NK-92 treated with Interleukin-12 subunit alpha and Interleukin-12 subunit beta, amount 100 ng/mL, for 24 hours (cell line): Measurements from ENCODE around the gene GPC3.

Source experiments
- DNase-seq: peaks from one replicate; lab custom pipeline; 2025; lab: John Stamatoyannopoulos, UW

GPC3 gene

DNA sequence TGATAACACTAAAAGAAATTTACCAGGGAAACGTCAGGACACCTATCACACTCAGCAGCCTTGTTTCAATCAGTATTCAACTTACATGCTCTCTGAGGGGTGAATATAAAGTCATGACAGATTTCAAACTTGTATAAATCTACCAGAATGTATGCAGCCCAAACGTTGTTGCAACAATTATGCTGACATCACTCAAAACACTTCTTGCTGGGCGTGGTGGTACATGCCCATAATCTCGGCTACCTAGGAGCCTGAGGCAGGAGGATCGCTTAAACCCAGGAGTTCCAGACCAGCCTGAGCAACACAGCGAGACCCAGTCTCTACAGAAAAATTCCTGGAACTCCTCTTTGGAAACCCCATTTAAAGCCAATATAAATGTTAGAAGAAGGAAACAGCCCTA is 303.5 kb downstream of the GPC3 start:
- no peak for DNase-seq

DNA sequence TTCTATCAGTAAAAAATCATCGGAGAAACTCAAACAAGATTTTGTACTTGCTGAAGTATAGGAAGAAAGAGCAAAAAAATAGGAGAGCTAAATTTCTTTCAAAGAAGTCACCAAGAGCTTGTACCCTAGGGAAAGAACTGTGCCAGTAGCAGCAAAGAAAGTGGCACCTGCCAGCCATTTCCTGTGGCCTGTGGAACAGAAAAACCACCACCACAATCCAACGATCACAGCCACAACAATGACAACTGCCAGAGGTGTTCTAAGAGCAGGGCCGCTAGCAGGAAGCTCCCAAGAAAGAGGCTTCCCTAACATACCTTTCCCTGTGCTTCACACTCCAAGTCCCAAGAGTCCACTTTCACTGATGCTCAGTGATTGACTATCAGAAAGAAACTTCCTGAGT is 304.0 kb downstream of the GPC3 start:
- no peak for DNase-seq

DNA sequence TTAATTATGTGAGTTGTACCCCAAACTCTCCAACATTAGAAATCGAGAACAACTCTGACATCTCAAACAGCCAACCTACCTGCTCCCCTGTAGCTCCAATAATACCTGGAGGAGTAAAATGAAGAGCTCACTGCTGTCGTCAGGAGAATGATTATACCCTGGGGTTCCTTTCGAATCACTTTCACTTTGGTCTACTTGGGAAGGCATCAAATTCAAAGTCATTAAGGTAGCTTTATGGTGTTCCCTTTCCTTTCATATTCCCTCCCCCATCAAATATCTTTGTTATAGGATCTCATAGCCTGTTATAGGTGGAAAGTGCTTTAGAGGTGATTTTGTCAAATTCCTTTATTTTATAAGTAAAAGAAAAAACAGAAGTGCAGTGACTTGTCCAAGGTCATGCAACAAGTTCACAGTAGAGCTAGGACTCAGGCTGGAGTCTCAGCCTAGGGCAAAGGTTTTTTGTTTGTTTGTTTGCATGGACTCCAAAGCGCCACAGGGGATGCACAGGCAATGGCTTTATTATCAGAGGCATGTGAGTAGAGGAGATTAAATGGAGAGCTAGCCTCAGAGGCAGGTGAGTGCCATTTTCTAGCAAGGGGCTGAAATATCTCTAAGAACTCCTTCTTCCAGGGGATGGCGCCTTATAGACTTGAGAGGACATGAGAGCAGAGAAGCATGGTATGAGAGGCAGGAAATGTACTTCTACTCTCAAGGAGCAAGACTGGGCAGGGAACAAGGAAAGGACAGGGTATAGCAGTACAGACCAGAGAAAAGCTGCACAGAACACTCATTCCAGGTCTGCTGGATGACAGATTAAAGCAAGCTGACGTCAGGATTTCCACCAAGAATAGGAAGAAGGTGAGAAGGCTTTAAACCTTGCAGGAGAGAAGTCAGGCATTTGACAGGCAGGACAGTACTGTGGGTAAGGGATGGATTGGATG is 308.0 kb downstream of the GPC3 start:
- DNase-seq, result no peak

DNA sequence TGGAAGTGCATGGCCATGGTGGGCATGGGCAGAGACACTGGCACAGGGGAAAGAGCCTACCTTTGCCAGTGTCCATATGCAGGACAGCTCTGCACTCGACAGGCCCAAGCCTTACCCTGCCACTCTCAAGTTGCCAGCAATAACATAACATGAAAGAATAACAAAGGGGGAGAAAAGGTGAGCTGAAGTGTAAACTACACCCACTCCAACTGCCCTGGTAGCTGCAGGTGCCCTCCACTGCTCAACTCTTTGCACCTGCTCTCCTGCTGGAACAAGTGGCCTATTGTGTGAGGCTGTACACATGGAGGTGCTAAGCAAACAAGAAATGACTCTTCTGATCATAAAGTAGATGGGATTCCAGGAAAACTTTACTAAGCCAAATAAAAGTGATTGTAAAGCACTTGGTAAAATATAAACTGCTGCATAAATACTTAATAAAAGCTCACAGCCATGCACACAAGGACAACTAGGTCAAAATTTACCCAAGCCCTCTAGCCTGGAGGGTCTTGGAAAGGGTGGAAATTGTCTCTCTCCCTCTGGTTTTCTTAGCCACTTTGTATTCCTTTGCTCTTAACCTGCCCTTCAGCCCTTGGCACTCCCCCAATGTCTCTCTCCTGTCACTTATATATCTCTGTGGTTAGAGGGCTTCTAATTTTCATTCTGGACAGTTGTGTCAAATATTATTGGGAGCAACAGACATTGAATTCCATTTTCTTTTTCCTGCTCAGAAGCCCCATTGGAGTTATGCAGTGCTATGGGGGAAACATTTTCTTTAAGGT is 308.9 kb downstream of the GPC3 start:
- no peak for DNase-seq

DNA sequence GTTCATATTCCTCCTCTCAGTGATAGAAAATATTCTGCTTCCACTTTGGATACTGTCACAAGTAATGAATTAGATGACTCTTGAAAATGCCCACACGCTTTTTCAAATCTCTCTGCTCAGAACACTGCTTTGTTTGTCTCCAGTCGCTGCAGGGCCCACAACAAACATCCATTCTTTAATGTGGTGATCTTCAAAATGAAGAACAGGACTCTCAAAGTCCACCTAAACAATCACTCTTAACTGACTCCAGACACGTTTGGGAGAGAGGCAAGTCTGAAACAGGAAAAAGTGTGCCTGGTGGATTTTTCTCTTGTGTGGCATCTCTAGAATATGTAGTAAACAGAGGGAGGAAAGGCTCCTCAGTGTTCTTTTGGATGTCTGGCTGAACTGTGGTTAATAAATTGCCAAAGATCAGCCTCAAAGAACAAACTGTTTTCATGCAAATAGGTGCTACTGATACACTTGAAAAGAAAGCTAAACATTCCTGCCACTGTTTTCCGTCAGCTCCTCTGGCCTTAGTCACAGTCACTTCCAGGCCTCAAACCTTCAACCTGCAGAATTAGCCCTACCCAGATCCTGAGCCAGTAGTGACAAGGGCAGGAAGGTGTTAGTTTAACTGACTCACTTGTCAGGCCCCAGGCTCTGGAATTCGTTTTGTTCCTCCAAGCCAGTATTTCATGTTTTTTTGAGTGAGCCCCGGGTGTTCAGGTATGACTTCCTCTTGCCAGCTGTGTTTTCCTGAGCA is 310.5 kb downstream of the GPC3 start:
- DNase-seq, result no peak

DNA sequence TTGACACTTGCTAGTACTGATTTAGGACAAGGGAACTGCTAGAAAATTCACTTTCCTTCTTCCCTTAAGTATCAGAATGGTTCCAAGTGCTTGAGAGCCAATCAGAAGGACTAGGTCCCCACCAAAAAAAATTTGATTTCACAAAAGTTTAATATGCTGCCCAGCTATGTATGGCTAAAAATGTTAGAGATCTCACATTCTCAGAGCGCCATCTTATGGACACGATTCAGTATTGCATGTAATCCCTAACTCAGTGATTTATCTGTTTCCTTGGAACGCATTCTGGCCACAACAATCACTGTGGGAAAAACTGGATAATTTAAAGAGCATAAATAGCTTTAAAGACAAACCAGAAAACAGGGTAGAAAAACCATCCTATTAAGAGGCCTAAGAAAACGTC is 315.0 kb downstream of the GPC3 start:
- no peak for DNase-seq

DNA sequence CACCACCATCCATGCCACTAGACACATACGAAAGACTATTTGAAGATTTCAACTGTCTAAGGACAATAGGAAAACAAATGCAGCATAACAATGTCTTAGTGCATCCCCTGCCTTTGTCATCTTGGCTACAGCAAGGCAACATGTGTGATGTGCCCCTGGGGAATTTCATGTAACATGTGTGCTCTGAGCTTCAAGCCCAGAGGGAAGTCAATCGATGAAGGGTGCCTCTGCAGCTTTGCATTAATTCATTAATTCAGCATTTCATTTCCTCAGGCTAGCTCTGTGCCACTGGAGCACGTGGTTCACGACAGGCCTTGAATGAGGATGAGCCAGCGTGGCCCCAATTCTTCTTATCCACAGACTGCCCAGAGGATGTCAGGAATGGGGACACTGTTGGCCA is 316.2 kb downstream of the GPC3 start:
- no peak for DNase-seq

DNA sequence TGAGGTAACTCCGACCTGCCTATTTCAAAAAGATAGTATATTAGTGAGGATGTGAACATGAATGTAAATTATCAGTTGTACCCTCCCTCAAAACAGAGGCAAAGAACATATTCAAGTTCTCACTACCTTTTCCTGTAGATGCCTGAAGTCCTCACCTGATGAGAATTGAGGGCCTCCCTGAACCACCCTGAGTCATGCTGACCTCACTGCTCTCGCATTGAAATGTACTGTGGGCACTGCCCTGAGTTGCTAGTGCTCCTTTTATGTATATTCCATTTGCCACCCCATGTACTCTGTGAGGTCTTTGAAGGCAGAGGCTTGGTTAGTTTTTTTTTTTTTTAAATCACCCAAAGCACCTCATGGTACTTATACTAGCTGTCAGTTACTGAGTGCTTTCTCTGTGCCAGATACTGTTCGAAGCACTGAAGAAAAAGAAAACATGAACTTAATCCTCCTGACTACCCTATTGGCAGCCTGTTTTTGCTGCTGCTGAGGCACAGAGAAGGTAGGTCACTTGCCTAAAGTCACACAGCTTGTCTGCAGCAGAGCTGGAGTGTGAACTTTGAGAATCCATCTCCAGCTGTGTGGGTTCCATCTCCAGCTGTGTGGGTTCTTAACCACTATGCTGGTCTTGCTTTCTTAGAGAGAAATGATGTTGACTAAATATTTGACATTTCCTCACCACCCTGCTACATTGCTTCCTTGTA is 317.0 kb downstream of the GPC3 start:
- no peak for DNase-seq

DNA sequence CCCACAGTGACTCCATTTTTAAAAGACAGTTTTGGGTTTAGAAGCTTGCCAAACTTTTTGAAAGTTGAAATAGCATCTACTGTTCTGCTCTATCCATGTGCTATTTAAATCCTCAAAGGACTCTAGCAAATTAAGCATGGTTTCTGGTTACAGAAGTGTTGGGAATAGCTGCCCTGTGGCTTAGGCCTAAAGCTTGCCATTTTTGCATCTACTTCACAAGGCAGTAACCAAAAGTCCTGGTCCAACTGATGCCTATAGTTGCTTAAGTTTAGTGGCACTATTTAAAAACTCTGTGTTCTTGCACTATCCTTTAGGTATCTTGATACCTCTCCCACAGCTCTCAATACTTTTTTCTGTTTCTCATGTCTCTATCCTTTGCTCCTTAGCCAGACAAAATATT is 319.1 kb downstream of the GPC3 start:
- DNase-seq, result no peak

DNA sequence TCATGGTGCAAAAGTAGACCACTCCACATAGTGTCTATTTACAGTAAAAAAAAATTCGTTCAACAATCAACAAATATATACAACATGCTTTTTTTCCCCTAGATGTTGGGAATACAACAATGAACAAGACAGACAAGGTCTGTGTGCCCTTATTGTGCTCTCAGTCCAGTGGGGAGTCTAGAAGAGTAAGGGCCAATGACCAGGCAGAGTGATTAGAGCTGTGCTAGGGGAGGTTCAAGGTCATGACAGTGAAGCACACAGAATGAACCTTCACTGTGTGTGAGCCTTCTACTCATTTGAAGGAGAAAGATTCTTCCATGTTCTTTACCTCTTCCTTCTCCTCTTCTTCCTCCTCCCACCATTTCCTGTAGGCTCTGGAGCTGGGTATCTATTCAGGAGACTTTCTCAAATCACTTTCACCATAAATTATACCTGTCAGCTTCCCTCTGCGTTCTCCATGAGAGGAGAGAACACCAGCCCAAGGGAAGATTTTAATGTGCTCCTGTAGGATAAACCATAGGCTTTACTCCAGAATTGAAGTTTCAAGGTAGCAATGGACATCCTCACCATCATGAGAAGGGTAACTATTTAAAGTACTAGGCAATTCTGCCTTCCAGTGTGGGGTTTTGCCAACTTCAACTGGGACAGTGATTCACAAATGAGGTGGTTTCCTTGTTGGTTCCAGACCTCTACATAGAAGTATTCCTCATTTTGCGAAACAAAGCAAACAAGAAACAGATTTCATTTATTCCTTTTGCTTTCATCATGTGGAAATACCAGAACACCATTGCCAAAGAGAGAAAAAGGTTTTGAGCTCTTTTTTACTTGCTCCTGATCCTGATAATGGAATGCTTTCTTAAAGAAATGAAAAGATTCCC is 323.2 kb downstream of the GPC3 start:
- no peak for DNase-seq

DNA sequence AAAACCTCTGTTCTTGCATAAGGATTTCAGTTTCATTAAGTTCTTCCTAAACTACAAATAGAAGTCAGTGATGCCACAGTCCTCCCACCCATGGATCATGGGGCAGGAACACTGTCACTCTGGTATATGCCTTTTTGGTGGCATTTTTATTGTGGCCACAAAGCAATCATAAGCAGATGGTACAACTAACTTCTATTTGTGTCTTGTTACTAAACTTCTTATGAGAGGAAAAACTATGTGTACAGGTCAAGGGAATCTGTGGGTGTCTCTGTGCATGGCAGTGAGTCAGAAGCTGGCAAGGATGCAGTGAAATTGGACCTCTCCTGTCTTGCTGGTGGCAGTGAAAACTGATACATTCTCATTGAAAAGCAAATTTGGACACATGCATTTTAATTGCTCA is 325.1 kb downstream of the GPC3 start:
- no peak for DNase-seq

DNA sequence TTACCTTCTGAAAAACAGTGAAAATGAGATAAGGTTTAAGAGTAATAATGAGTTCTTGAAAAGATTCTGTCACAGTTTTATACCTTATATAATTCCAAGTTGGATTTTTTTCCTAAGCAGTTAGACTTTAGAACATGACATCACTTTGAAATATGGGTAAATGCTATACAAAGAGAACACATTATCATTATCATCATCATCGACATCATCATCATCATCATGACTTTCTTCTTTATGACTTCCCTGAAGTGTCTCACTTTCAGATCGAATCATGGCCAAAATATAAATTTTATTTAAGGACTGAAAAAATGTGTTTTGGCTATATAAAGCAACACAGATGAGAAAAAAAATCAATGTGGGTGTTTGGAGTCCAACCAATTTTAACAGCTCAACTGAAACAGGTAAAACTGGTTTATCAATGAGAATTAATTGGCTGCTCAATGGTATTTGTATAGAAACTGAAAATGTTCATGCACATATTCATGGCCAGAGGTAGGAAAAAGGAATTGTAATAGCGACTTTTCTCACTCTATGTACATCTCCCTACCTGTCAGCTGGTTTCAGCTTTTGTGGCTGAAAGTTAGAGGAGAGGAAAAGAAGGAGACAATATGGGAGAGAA is 327.0 kb downstream of the GPC3 start:
- no peak for DNase-seq

DNA sequence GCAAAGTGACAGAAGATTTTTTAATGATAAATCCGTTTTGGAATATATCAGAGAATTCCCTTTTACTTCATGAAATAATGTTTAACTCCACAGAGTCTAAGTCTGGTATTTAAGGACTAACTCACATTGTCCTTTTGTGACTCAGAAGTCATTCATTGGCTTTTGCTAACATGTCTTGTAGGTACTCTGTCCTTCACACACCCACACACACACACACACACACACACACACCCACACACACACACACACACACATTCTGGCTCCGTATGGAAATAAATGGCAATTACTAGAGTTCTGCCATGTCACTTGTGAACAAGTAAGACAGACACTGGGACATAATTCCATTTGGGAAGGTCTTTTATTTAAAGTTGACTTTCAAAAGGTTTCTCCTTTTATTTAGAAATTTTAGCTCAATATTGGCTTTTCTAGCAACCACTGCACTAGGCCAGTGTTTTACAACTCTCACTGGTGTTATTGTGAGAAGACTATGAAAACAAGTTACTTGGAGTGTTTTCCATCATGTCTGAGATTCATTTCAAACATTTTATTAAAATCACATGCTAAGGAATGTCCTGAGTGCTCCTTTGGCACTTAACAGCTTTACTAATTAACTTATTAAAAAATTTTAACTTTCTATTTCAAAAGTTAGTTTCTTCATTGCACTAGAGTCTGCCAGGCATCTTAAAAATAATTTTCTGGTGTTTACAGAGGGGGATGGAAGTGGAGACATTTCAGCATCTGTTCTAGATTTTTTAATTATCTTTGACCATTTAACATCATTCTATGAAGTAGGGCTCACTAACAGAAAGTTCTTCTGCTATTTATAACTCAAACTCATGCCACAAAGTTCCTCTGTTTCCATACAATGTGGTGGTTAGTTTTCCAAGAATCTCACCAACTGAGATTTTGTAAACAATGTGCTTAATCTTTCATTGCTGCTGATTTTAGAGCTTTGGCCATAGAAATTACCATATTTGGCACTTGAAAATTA is 329.8 kb downstream of the GPC3 start:
- DNase-seq, result no peak

DNA sequence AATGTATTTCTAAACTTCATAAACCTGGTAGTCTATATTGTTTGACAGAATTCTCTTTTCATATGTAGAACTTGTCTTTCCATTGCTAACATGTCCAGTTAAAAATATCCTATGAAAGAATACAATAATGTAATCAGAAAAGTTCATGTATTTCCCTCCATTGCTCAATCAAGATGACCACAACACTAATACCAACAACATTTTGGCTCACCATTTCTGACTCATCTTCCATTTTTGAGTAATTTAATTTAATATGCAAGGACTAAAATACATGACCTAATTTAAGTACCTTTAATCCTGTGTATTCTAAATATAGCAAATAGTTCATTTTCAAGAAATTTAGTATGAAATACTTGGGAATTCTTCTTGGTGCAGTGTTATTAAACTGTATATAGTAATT is 330.6 kb downstream of the GPC3 start:
- DNase-seq, result no peak

DNA sequence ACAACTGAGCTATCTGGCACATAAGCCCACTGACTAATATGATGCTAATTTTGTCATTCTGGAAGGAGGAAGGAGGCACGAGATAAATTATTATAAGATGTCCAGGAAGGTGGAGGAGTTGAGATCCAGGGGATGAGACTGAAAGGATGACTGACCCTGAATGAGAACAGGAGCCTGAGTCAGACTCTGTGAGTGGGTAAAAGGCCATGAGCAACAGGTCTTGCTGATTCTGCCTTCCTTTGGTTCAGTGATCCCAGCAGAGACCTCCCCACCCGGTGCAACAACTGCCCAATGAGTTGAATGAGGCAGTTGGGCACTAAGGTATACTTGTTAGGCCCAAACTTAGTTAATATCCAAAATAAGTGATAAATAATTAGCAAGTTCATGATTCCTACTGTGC is 332.0 kb downstream of the GPC3 start:
- DNase-seq, result no peak

DNA sequence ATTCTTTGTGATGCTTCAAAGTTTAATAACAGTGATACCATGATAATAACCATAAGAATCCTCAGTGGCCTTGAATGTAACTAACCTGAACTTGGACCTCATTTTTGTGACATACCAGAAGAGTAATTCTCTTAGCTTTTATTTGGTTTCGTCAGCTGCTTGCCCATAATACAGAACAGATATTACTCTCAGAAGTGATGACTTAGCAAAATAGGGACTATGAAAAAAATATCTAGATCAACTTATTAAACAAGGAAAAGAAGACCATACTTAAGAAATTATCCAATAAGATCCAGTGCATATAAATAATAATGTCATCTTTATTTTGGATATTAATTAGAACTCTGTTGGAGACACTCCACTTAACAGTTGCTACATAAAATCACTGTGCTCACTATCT is 333.2 kb downstream of the GPC3 start:
- no peak for DNase-seq

DNA sequence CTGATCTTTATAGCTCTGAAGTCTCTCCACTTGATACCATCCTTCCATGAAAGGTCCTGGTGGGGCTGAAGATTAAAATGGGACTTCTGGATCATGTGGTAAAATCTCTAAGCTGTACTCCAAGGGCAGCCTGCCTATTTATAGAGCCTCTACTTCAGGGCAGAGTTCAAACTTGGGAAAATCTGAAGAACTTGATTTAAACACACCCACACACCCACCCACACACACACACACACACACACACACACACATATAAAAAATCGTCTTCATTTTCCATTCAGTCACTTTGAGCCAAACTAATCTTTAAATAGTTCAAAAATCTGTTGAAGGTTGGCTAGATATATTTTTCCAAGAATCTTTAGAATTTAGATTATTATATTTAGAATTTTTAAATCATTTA is 335.2 kb downstream of the GPC3 start:
- DNase-seq, result no peak

DNA sequence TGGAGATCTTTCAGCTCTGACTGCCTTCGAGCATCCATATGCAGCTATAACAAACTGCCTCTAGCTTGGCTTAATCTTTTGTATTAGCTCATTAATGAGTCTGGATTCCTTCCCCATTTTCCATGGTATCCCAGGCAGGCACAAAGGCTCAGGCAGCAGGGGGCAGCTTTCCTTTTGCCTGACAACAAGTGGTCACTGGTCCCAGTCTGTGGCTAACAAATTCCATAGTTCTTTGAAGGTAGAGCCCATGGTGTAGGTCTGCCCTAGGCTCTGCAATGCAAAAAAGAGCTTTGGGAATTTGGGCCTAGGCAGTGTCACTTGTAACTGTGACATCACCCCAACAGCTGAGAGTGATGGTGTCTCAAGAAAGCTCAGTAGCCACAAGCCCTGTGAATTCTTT is 335.7 kb downstream of the GPC3 start:
- no peak for DNase-seq

DNA sequence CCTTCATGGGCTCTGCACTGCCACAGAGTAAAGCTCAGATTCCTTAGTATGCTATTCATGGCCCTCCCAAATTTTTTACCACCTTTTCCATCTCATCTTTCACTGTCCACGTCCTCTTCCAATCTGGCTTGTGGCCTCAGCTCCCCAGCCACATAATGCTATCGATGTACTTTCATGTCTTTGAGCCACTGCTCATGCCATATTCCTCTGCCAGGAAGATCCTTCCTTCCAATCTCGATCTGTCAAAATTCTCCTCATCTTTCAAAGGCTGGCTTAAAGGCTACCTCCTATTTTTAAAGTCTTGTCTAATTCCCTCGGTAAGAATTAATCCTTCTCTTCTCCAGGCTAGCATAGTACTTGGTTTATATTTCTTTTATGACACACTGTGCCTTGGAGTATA is 336.8 kb downstream of the GPC3 start:
- DNase-seq, result no peak
